Measurements from ENCODE around the gene CNIH2. TPM values are rescaled to one million over a fixed set of nuclear protein-coding genes. Genes with fewer than 3 reads are reported as not detected.
A peak's percentile ranks its signal among the peaks of the same experiment; 100 is the strongest.

Gene CNIH2
- total RNA-seq, 1 experiment from 2014 or later, result 12.9 TPM

- no peak for TF ChIP-seq SMAD4 (CRISPR knock-in tag; IDR thresholded peaks at IDR 0.05)
- TF ChIP-seq CREM (CRISPR knock-in tag; IDR thresholded peaks at IDR 0.05), result no peak
- TF ChIP-seq FOXP4 (CRISPR knock-in tag; IDR thresholded peaks at IDR 0.05), result peak; percentile 83
- TF ChIP-seq FOXK1 (CRISPR knock-in tag; IDR thresholded peaks at IDR 0.05), result no peak
- TF ChIP-seq SMAD3 (CRISPR knock-in tag; IDR thresholded peaks at IDR 0.05; ENCODE audit: borderline replicate concordance), result no peak
- peak; percentile 79; the same call in 1 of the 2 replicates for TF ChIP-seq ZBTB43 (CRISPR knock-in tag; IDR thresholded peaks at IDR 0.05)
- TF ChIP-seq STAT6 (CRISPR knock-in tag; conservative IDR thresholded peaks at IDR 0.05; ENCODE audit: low read depth), result no peak
- TF ChIP-seq ATF2 (CRISPR knock-in tag; IDR thresholded peaks at IDR 0.05; ENCODE audit: borderline replicate concordance, low read depth), result no peak
- no peak for TF ChIP-seq IRF2 (CRISPR knock-in tag; IDR thresholded peaks at IDR 0.05; ENCODE audit: borderline replicate concordance, low read depth)
- no peak for TF ChIP-seq GABPB1 (CRISPR knock-in tag; IDR thresholded peaks at IDR 0.05)
- TF ChIP-seq ATF6 (CRISPR knock-in tag; IDR thresholded peaks at IDR 0.05), result no peak
- no peak for TF ChIP-seq ERG (CRISPR knock-in tag; IDR thresholded peaks at IDR 0.05)
- no peak for TF ChIP-seq ZNF121 (CRISPR knock-in tag; IDR thresholded peaks at IDR 0.05)
- peak; percentile 59; the same call in 1 of the 2 replicates for TF ChIP-seq ZNF317 (CRISPR knock-in tag; IDR thresholded peaks at IDR 0.05; ENCODE audit: borderline replicate concordance, low read depth)
- TF ChIP-seq NR2C2 (CRISPR knock-in tag; IDR thresholded peaks at IDR 0.05), result no peak
- TF ChIP-seq FOXJ3 (CRISPR knock-in tag; IDR thresholded peaks at IDR 0.05; ENCODE audit: borderline replicate concordance), result 0 out of 2 replicates have a peak, but pooled peaks have one; percentile 48
Measured at GRCh38 chr11:66289548-66290329, 11.8 kb downstream of the CNIH2 start (continued).

Measured in WTC11 (cell line).